HCT116 (cell line): ENCODE data around the gene TRIM56. TPM values are rescaled to one million over a fixed set of nuclear protein-coding genes. Genes with fewer than 3 reads are reported as not detected.

Experiments used
- ATAC-seq: fragments of 200-7000 bp; cut with Tn5 transposase; 2 replicates; pipeline ENCODE4 v1.9.1; 2020; ENCODE audit warnings: mild to moderate bottlenecking, moderate library complexity
- BruUV-seq: library from RNA; stranded (reverse); fragments of 400-500 nt; replicated peaks from 2 replicates; lab custom pipeline; 2021; lab: Mats Ljungman, UMichigan
- CTCF ChIA-PET: fragments of 300-600 bp; sonication (Branson Sonifier 250); formaldehyde crosslinking; loops from one replicate; lab custom pipeline; 2021; ENCODE audit warnings: antibody characterized with exemption; lab: Charles Lee
- POLR2A ChIA-PET: fragments of 300-600, 350-600 bp; sonication (Branson Sonifier 250); formaldehyde crosslinking; loops from one replicate; lab custom pipeline; 2021; ENCODE audit warnings: antibody characterized with exemption; lab: Charles Lee
- RAD21 ChIA-PET, 2 experiments: fragments of 300-600 bp; sonication (Branson Sonifier 250); formaldehyde crosslinking; loops; one replicate each; lab custom pipeline; 2023; ENCODE audit warnings: low total read pairs in 2 of 2; ENCODE audit not compliant: uncharacterized antibody in 2 of 2, unreplicated experiment in 2 of 2, low non-redundant PET in 1 of 2; lab: Charles Lee
- DNase-seq: peaks from one replicate; pipeline ENCODE4 v3.0.0-alpha.2; 2010; ENCODE audit warnings: low read depth, low spot score
- H2AFZ ChIP-seq: fragments of 200-600 bp; shearing (Covaris generic), sonication (generic); 2 replicates; pipeline ENCODE4 v1.6.1; 2017; ENCODE audit warnings: low read depth, mixed run types, mixed read lengths, antibody characterized with exemption, low read length; ENCODE audit not compliant: poor library complexity, severe bottlenecking
- H3K27ac ChIP-seq: 2 replicates; pipeline ENCODE4 v1.5.1; 2012; ENCODE audit warnings: low read depth, low read length
- H3K27me3 ChIP-seq: fragments of 200-600 bp; sonication (generic); 2 replicates; pipeline ENCODE4 v1.6.1; 2016; ENCODE audit warnings: mixed run types, low read length, mixed read lengths; ENCODE audit not compliant: insufficient read depth
- H3K36me3 ChIP-seq, 2 experiments: fragments of 200-500 bp in 1 of 2; fragments of 200-600 bp in 1 of 2; sonication (Bioruptor generic) in 1 of 2; sonication (generic) in 1 of 2; 2 replicates each; pipeline versions ENCODE4 v1.5.1 to v1.6.1; 2014 to 2016; ENCODE audit warnings: low read length in 2 of 2, inconsistent platforms in 1 of 2, mixed read lengths in 1 of 2, mixed run types in 1 of 2; ENCODE audit not compliant: insufficient read depth in 2 of 2, control insufficient read depth in 1 of 2
- H3K4me1 ChIP-seq, 2 experiments: fragments of 200-600 bp in 1 of 2; sonication (generic) in 1 of 2; 2 replicates each; pipeline versions ENCODE4 v1.5.1 to v1.6.1; 2012 to 2017; ENCODE audit warnings: low read length in 2 of 2, inconsistent platforms in 1 of 2, mild to moderate bottlenecking in 1 of 2, mixed read lengths in 1 of 2, mixed run types in 1 of 2, moderate library complexity in 1 of 2; ENCODE audit not compliant: insufficient read depth in 2 of 2, control insufficient read depth in 1 of 2
- H3K4me2 ChIP-seq: fragments of 200-600 bp; sonication (generic); 2 replicates; pipeline ENCODE4 v1.6.1; 2017; ENCODE audit warnings: mixed run types, low read length, mixed read lengths
- H3K4me3 ChIP-seq, 2 experiments: fragments of 200-600 bp in 1 of 2; sonication (generic) in 1 of 2; replicated peaks in 1 of 2; 2 replicates each; pipeline ENCODE4 v1.5.1; 2011 to 2016; ENCODE audit warnings: low read length in 2 of 2, control low read depth in 1 of 2, low read depth in 1 of 2, mild to moderate bottlenecking in 1 of 2, mixed read lengths in 1 of 2, mixed run types in 1 of 2
- H3K79me2 ChIP-seq: fragments of 200-600 bp; sonication (generic); 2 replicates; pipeline ENCODE4 v1.6.1; 2017; ENCODE audit warnings: mild to moderate bottlenecking, mixed run types, low read length, moderate library complexity, mixed read lengths; ENCODE audit not compliant: insufficient read depth
- H3K9ac ChIP-seq: fragments of 200-600 bp; sonication (generic); 2 replicates; pipeline ENCODE4 v1.6.1; 2016; ENCODE audit warnings: low read length, mixed read lengths
- H3K9me2 ChIP-seq: fragments of 200-600 bp; sonication (generic), shearing (Covaris generic); 2 replicates; pipeline ENCODE4 v1.6.1; 2017; ENCODE audit warnings: mixed run types, mild to moderate bottlenecking, moderate library complexity; ENCODE audit not compliant: insufficient read depth
- H3K9me3 ChIP-seq, 2 experiments: fragments of 200-500 bp in 1 of 2; fragments of 200-600 bp in 1 of 2; sonication (Bioruptor generic) in 1 of 2; sonication (generic) in 1 of 2; 2 replicates each; pipeline ENCODE4 v1.6.1; 2014 to 2017; ENCODE audit warnings: low read length in 2 of 2, mixed read lengths in 2 of 2, inconsistent platforms in 1 of 2, low read depth in 1 of 2, mild to moderate bottlenecking in 1 of 2, mixed run types in 1 of 2, moderate library complexity in 1 of 2; ENCODE audit not compliant: control insufficient read depth in 1 of 2, insufficient read depth in 1 of 2
- H4K20me1 ChIP-seq: fragments of 200-600 bp; sonication (generic), shearing (Covaris generic); 2 replicates; pipeline ENCODE4 v1.6.1; 2017; ENCODE audit warnings: mixed run types, mild to moderate bottlenecking, moderate library complexity; ENCODE audit not compliant: insufficient read depth
- ATF3 ChIP-seq: IDR thresholded peaks from 2 replicates; pipeline ENCODE4 v1.6.1; 2012
- CEBPB ChIP-seq: IDR thresholded peaks from 2 replicates; pipeline ENCODE4 v1.6.1; 2012; ENCODE audit warnings: low read depth
- EGR1 ChIP-seq: IDR thresholded peaks from 2 replicates; pipeline ENCODE4 v1.6.1; 2012; ENCODE audit warnings: low read depth
- ELF1 ChIP-seq: IDR thresholded peaks from 2 replicates; pipeline ENCODE4 v1.6.1; 2012; ENCODE audit warnings: low read depth, borderline replicate concordance
- EZH2phosphoT487 ChIP-seq: fragments of 200-600 bp; IDR thresholded peaks from 2 replicates; pipeline ENCODE4 v1.6.1; 2018; ENCODE audit warnings: antibody characterized with exemption, borderline replicate concordance
- FOSL1 ChIP-seq: IDR thresholded peaks from 2 replicates; pipeline ENCODE4 v1.6.1; 2012; ENCODE audit warnings: low read depth
- POLR2A ChIP-seq: IDR thresholded peaks from 2 replicates; pipeline ENCODE4 v1.7.0; 2011; ENCODE audit warnings: borderline replicate concordance; ENCODE audit not compliant: insufficient read depth, insufficient read length; ENCODE audit errors: extremely low read depth
- POLR2AphosphoS5 ChIP-seq: IDR thresholded peaks from 2 replicates; pipeline ENCODE4 v1.6.1; 2011; ENCODE audit warnings: mild to moderate bottlenecking, low read depth, low read length, moderate library complexity
- RAD21 ChIP-seq: IDR thresholded peaks from 2 replicates; pipeline ENCODE4 v1.6.1; 2012; ENCODE audit warnings: low read depth, mild to moderate bottlenecking
- SP1 ChIP-seq: IDR thresholded peaks from 2 replicates; pipeline ENCODE4 v1.6.1; 2012; ENCODE audit warnings: low read depth
- TCF7L2 ChIP-seq: IDR thresholded peaks from 2 replicates; pipeline ENCODE4 v1.7.0; 2011; ENCODE audit warnings: borderline replicate concordance, inconsistent platforms; ENCODE audit not compliant: insufficient read depth, insufficient read length; ENCODE audit errors: extremely low read depth
- ZFX ChIP-seq: fragments of 450-650 bp; IDR thresholded peaks from 2 replicates; pipeline ENCODE4 v1.6.1; 2017
- ZNF274 ChIP-seq: fragments of 200-500 bp; sonication (Bioruptor generic); IDR thresholded peaks from 2 replicates; pipeline ENCODE4 v1.6.1; 2014; ENCODE audit warnings: mild to moderate bottlenecking, low read depth, low read length, inconsistent platforms
- intact Hi-C: fragments of 100-400 bp; cut with micrococcal nuclease; formaldehyde crosslinking; loops from 2 replicates; pipeline ENCODE4 v1.10.0; 2022
- total RNA-seq: library from RNA; stranded (reverse); gene quantifications from one replicate; pipeline ENCODE4 v1.2.1, GENCODE V29; 2021; ENCODE audit not compliant: unreplicated experiment

The TRIM56 gene
- total RNA-seq, 1 experiment from 2014 or later, result 25.9 TPM

- Histone ChIP-seq H3K79me2 (no peaks in the 10 kb centered on the region), H4K20me1 (no peaks in the 10 kb centered on the region), H3K27me3 (no peaks in the 10 kb centered on the region), H3K9me3 (no peaks in the 10 kb centered on the region), H3K9me2 (no peaks in the 10 kb centered on the region), H3K27ac (no peak overlapping the region), H3K36me3 (no peaks in the 10 kb centered on the region), H3K9ac (no peak overlapping the region), H3K4me1 (peaks cover 21 to 54% of the 10 kb centered on the region in 2 experiments), H3K4me2 (no peak overlapping the region), H3K4me3 (no peak overlapping the region), H2AFZ (no peak overlapping the region)
- DNase-seq, result no peak
- intact Hi-C loops, result no loop called here
- RAD21 ChIA-PET, result no interaction called here
- no peak for ATAC-seq
- BruUV-seq, result no TSS peak
- TF ChIP-seq RAD21 (no peak), EGR1 (no peak), FOSL1 (no peak), ZNF274 (no peak), SP1 (no peak), POLR2AphosphoS5 (no peak), CEBPB (no peak), ZFX (no peak), TCF7L2 (no peak), POLR2A (no peak), EZH2phosphoT487 (no peak), ELF1 (no peak), ATF3 (no peak)
- CTCF ChIA-PET, result no interaction called here
- POLR2A ChIA-PET, result interaction anchor here (1.3 to 1.8 kb wide), 2 partner anchors 11 to 15 kb away, joined by 3 to 5 read pairs; partner anchors contain the start of gene SERPINE1
These were observed 29.9 kb downstream of the TRIM56 start for GRCh38 chr7:101115215-101115614.
